ENCODE results near the gene LPP.

Gene LPP

GRCh38 chr3:188301147-188301546 is 147.2 kb downstream of the LPP start:
- DNase-seq (no peak), ATAC-seq (ENCODE audit: insufficient read depth, low read depth) (no peak)
- H3K27ac ChIP-seq (ENCODE audit: low read length), result no peak overlapping the region
- no peaks in the 10 kb centered on the region for H3K9me3 ChIP-seq (ENCODE audit: insufficient read depth, low read length, severe bottlenecking)
- H3K4me2 ChIP-seq (ENCODE audit: insufficient read depth, low read length), result no peak overlapping the region
- 0 out of 2 replicates have a peak, but pooled peaks cover 6% of the 10 kb centered on the region for H3K79me2 ChIP-seq (ENCODE audit: insufficient read depth, low read length)
- TF ChIP-seq, protein P1, sequence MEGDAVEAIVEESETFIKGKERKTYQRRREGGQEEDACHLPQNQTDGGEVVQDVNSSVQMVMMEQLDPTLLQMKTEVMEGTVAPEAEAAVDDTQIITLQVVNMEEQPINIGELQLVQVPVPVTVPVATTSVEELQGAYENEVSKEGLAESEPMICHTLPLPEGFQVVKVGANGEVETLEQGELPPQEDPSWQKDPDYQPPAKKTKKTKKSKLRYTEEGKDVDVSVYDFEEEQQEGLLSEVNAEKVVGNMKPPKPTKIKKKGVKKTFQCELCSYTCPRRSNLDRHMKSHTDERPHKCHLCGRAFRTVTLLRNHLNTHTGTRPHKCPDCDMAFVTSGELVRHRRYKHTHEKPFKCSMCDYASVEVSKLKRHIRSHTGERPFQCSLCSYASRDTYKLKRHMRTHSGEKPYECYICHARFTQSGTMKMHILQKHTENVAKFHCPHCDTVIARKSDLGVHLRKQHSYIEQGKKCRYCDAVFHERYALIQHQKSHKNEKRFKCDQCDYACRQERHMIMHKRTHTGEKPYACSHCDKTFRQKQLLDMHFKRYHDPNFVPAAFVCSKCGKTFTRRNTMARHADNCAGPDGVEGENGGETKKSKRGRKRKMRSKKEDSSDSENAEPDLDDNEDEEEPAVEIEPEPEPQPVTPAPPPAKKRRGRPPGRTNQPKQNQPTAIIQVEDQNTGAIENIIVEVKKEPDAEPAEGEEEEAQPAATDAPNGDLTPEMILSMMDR (IDR thresholded peaks at IDR 0.05; ENCODE audit: borderline replicate concordance, extremely low read depth, low read length, poor library complexity, severe bottlenecking), result no peak
- no peak overlapping the region for H3K4me3 ChIP-seq (ENCODE audit: low read depth in 1 of 2, low read length in 2 of 2)
- no peaks in the 10 kb centered on the region for H3K27me3 ChIP-seq (ENCODE audit: insufficient read depth, low read length, poor library complexity)
- no peaks in the 10 kb centered on the region for H3K4me1 ChIP-seq (ENCODE audit: insufficient read depth, low read length)
- no peaks in the 10 kb centered on the region for H4K20me1 ChIP-seq (ENCODE audit: insufficient read depth, low read length)
- H3K36me3 ChIP-seq (ENCODE audit: insufficient read depth, low read length), result no peaks in the 10 kb centered on the region
- no peak overlapping the region for H3K9ac ChIP-seq (ENCODE audit: low read depth, low read length)
- no peak overlapping the region for H2AFZ ChIP-seq (ENCODE audit: low read depth, low read length)

- TF ChIP-seq, protein P1 (IDR thresholded peaks at IDR 0.05; ENCODE audit: borderline replicate concordance, extremely low read depth, low read length, poor library complexity, severe bottlenecking), result no peak
- no peak for TF ChIP-seq EZH2 (IDR thresholded peaks at IDR 0.05; ENCODE audit: borderline replicate concordance, low read depth, low read length, severe bottlenecking)
- Histone ChIP-seq H3K4me2 (ENCODE audit: insufficient read depth, low read length) (no peak overlapping the region), H3K9ac (ENCODE audit: low read depth, low read length) (no peak overlapping the region), H3K4me1 (ENCODE audit: insufficient read depth, low read length) (no peaks in the 10 kb centered on the region), H2AFZ (ENCODE audit: low read depth, low read length) (no peak overlapping the region), H4K20me1 (ENCODE audit: insufficient read depth, low read length) (no peaks in the 10 kb centered on the region), H3K9me3 (ENCODE audit: insufficient read depth, low read length, severe bottlenecking) (no peaks in the 10 kb centered on the region), H3K36me3 (ENCODE audit: insufficient read depth, low read length) (no peaks in the 10 kb centered on the region), H3K4me3 (ENCODE audit: low read depth in 1 of 2, low read length in 2 of 2) (no peak overlapping the region), H3K79me2 (ENCODE audit: insufficient read depth, low read length) (0 out of 2 replicates have a peak, but pooled peaks cover 6% of the 10 kb centered on the region), H3K27ac (ENCODE audit: low read length) (no peak overlapping the region), H3K27me3 (ENCODE audit: insufficient read depth, low read length, poor library complexity) (no peaks in the 10 kb centered on the region)
- DNase-seq (no peak), ATAC-seq (ENCODE audit: insufficient read depth, low read depth) (no peak)
These were observed 149.4 kb downstream of the LPP start for GRCh38 chr3:188303286-188303799.

DNA sequence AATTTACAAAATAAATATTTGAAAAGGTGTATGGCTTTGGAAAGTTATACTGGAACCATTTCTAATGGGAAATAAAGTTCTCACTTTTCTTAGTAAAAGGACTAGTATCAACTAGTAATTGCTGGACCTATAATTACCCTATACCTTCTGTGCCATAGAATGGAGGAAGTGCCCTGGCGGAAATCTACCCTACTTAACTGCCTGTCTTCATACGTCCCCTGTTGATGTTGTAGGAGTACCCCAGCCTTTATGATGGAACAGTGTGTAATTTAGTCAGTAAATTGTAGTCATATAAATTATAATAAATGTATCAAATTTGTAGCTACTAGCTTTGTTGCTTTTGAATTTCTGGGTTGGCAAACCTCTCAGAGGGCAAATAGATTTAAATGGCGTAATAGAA is 149.9 kb downstream of the LPP start:
- DNase-seq, result no peak

More for the DNA sequence above, 149.9 kb downstream of the LPP start:
- 0 out of 2 replicates have a peak, but pooled peaks cover 6% of the 10 kb centered on the region for H3K79me2 ChIP-seq (ENCODE audit: insufficient read depth, low read length)
- ATAC-seq (ENCODE audit: insufficient read depth, low read depth), result no peak
- H3K27me3 ChIP-seq (ENCODE audit: insufficient read depth, low read length, poor library complexity), result no peaks in the 10 kb centered on the region
- no peaks in the 10 kb centered on the region for H3K4me1 ChIP-seq (ENCODE audit: insufficient read depth, low read length)
- no peaks in the 10 kb centered on the region for H4K20me1 ChIP-seq (ENCODE audit: insufficient read depth, low read length)
- no peak overlapping the region for H2AFZ ChIP-seq (ENCODE audit: low read depth, low read length)
- TF ChIP-seq, protein P1 (IDR thresholded peaks at IDR 0.05; ENCODE audit: borderline replicate concordance, extremely low read depth, low read length, poor library complexity, severe bottlenecking), result no peak
- TF ChIP-seq EZH2 (IDR thresholded peaks at IDR 0.05; ENCODE audit: borderline replicate concordance, low read depth, low read length, severe bottlenecking), result no peak
- H3K9me3 ChIP-seq (ENCODE audit: insufficient read depth, low read length, severe bottlenecking), result no peaks in the 10 kb centered on the region
- no peak overlapping the region for H3K4me2 ChIP-seq (ENCODE audit: insufficient read depth, low read length)
- H3K36me3 ChIP-seq (ENCODE audit: insufficient read depth, low read length), result no peaks in the 10 kb centered on the region
- no peak overlapping the region for H3K9ac ChIP-seq (ENCODE audit: low read depth, low read length)
- no peak overlapping the region for H3K4me3 ChIP-seq (ENCODE audit: low read depth in 1 of 2, low read length in 2 of 2)
- no peak overlapping the region for H3K27ac ChIP-seq (ENCODE audit: low read length)

All from DND-41 (cell line).